ACC112 (cell line): ENCODE results near the gene AMZ2.
"Not testable (repeated sequence)": the region's sequence is repeated elsewhere in the genome, so short reads cannot be mapped to it uniquely, and the experiment has no call there.

ENCODE experiments used
- H2AFZ ChIP-seq: fragments of 200-600 bp; sonication (generic); one replicate; pipeline ENCODE4 v1.6.0; 2017; ENCODE audit warnings: antibody characterized with exemption, low read length; ENCODE audit not compliant: unreplicated experiment
- H3K27ac ChIP-seq: fragments of 200-600 bp; sonication (generic); 2 replicates; pipeline ENCODE4 v1.5.1; 2014; ENCODE audit warnings: low read depth, mild to moderate bottlenecking, antibody characterized with exemption, low read length, moderate library complexity
- H3K27me3 ChIP-seq: fragments of 200-600 bp; sonication (generic); 2 replicates; pipeline ENCODE4 v1.6.1; 2014; ENCODE audit warnings: mild to moderate bottlenecking, antibody characterized with exemption, low read length, moderate library complexity, mixed read lengths; ENCODE audit not compliant: insufficient read depth
- H3K36me3 ChIP-seq: fragments of 200-600 bp; sonication (generic); 2 replicates; pipeline ENCODE4 v1.6.1; 2016; ENCODE audit warnings: mild to moderate bottlenecking, antibody characterized with exemption, low read length, moderate library complexity, mixed read lengths; ENCODE audit not compliant: insufficient read depth
- H3K4me1 ChIP-seq: fragments of 200-600 bp; sonication (generic); one replicate; pipeline ENCODE4 v1.6.1; 2016; ENCODE audit warnings: low read length, mixed read lengths; ENCODE audit not compliant: insufficient read depth, unreplicated experiment, control insufficient read depth
- H3K4me3 ChIP-seq: fragments of 200-600 bp; sonication (generic); 2 replicates; pipeline ENCODE4 v1.5.1; 2014; ENCODE audit warnings: mild to moderate bottlenecking, low read depth, low read length
- H3K79me2 ChIP-seq: fragments of 200-600 bp; sonication (generic); one replicate; pipeline ENCODE4 v1.6.0; 2016; ENCODE audit warnings: low read length; ENCODE audit not compliant: control insufficient read depth, unreplicated experiment, insufficient read depth

Gene AMZ2

GRCh38 chr17:68237369-68238163 is 10.3 kb upstream of the AMZ2 start:
- H3K4me3 ChIP-seq, H3K79me2 ChIP-seq, H3K27me3 ChIP-seq, H2AFZ ChIP-seq, H3K27ac ChIP-seq, H3K36me3 ChIP-seq: not testable (repeated sequence)
- peaks cover 11% of the 10 kb centered on the region for H3K4me1 ChIP-seq

GRCh38 chr17:68238164-68238870 is 9.5 kb upstream of the AMZ2 start:
- H3K27me3 ChIP-seq: no peaks in the 10 kb centered on the region
- H3K4me3 ChIP-seq: no peak overlapping the region
- H3K79me2 ChIP-seq: no peaks in the 10 kb centered on the region
- H3K36me3 ChIP-seq: no peaks in the 10 kb centered on the region
- H3K4me1 ChIP-seq: peaks cover 11% of the 10 kb centered on the region
- H2AFZ ChIP-seq: no peak overlapping the region
- H3K27ac ChIP-seq: no peak overlapping the region

- no peaks in the 10 kb centered on the region for H3K27me3 ChIP-seq
- peaks cover 11% of the 10 kb centered on the region for H3K4me1 ChIP-seq
- H3K27ac ChIP-seq: no peak overlapping the region
- no peak overlapping the region for H2AFZ ChIP-seq
- no peaks in the 10 kb centered on the region for H3K79me2 ChIP-seq
- H3K4me3 ChIP-seq: no peak overlapping the region
- H3K36me3 ChIP-seq: no peaks in the 10 kb centered on the region
Observed at GRCh38 chr17:68238871-68239253, 9.0 kb upstream of the AMZ2 start.

GRCh38 chr17:68239632-68240366 is 8.0 kb upstream of the AMZ2 start:
- Histone ChIP-seq H3K27ac (no peak overlapping the region), H3K27me3 (no peaks in the 10 kb centered on the region), H3K36me3 (no peaks in the 10 kb centered on the region), H3K4me1 (peaks cover 7% of the 10 kb centered on the region), H3K79me2 (no peaks in the 10 kb centered on the region), H3K4me3 (no peak overlapping the region), H2AFZ (no peak overlapping the region)

GRCh38 chr17:68246271-68247028 is 1.4 kb upstream of the AMZ2 start:
- no peaks in the 10 kb centered on the region for H3K27me3 ChIP-seq
- H3K4me1 ChIP-seq: peaks cover 7% of the 10 kb centered on the region
- no peak overlapping the region for H2AFZ ChIP-seq
- H3K36me3 ChIP-seq: no peaks in the 10 kb centered on the region
- no peak overlapping the region for H3K27ac ChIP-seq
- peaks cover 7% of the 10 kb centered on the region for H3K79me2 ChIP-seq
- peak overlapping the region; percentile 87 for H3K4me3 ChIP-seq

GRCh38 chr17:68248199-68248825 is 469 bp downstream of the AMZ2 start:
- Histone ChIP-seq H2AFZ (peak overlapping the region; percentile 75), H3K36me3 (0 out of 2 replicates have a peak, but pooled peaks cover 10% of the 10 kb centered on the region), H3K27ac (peak overlapping the region; percentile 61), H3K4me1 (peaks cover 7% of the 10 kb centered on the region), H3K27me3 (no peaks in the 10 kb centered on the region), H3K79me2 (peaks cover 7% of the 10 kb centered on the region), H3K4me3 (peak overlapping the region; percentile 87)

GRCh38 chr17:68248891-68249290 is 1.0 kb downstream of the AMZ2 start:
- 0 out of 2 replicates have a peak, but pooled peaks cover 10% of the 10 kb centered on the region for H3K36me3 ChIP-seq
- H2AFZ ChIP-seq: no peak overlapping the region
- no peaks in the 10 kb centered on the region for H3K27me3 ChIP-seq
- peak overlapping the region; percentile 87 for H3K4me3 ChIP-seq
- peak overlapping the region; percentile 61 for H3K27ac ChIP-seq
- H3K4me1 ChIP-seq: peaks cover 7% of the 10 kb centered on the region
- peaks cover 7% of the 10 kb centered on the region for H3K79me2 ChIP-seq

GRCh38 chr17:68249354-68249765 is 1.5 kb downstream of the AMZ2 start:
- Histone ChIP-seq H2AFZ (no peak overlapping the region), H3K27ac (no peak overlapping the region), H3K27me3 (no peaks in the 10 kb centered on the region), H3K79me2 (peaks cover 7% of the 10 kb centered on the region), H3K4me1 (peaks cover 7% of the 10 kb centered on the region), H3K36me3 (0 out of 2 replicates have a peak, but pooled peaks cover 10% of the 10 kb centered on the region), H3K4me3 (no peak overlapping the region; the same call in 1 of the 2 replicates)

- H3K27ac ChIP-seq, H3K4me3 ChIP-seq, H2AFZ ChIP-seq, H3K4me1 ChIP-seq, H3K27me3 ChIP-seq, H3K79me2 ChIP-seq: not testable (repeated sequence)
- H3K36me3 ChIP-seq: 0 out of 2 replicates have a peak, but pooled peaks cover 10% of the 10 kb centered on the region
Observed at GRCh38 chr17:68253426-68253825, 5.6 kb downstream of the AMZ2 start.

GRCh38 chr17:68255151-68255550 is 7.3 kb downstream of the AMZ2 start:
- H3K79me2 ChIP-seq: no peaks in the 10 kb centered on the region
- H2AFZ ChIP-seq: no peak overlapping the region
- 0 out of 2 replicates have a peak, but pooled peaks cover 10% of the 10 kb centered on the region for H3K36me3 ChIP-seq
- H3K27ac ChIP-seq: no peak overlapping the region
- no peaks in the 10 kb centered on the region for H3K4me1 ChIP-seq
- H3K4me3 ChIP-seq: no peak overlapping the region
- H3K27me3 ChIP-seq: no peaks in the 10 kb centered on the region
